CD14-positive monocyte (primary cell): ENCODE data around the gene PTP4A1. TPM values are rescaled to one million over a fixed set of nuclear protein-coding genes. Genes with fewer than 3 reads are reported as not detected.

Experiments
- DNase-seq, 3 donors: peaks; one replicate each; pipeline ENCODE4 v3.0.0-alpha.2; 2011 to 2022
- H2AFZ ChIP-seq: 2 replicates; pipeline ENCODE4 v1.6.0; 2012; ENCODE audit warnings: mild to moderate bottlenecking, low read depth, low read length, inconsistent platforms; ENCODE audit not compliant: insufficient read depth, poor library complexity, severe bottlenecking
- H3K27ac ChIP-seq, 2 donors: 1 replicate in 1 of 2; 2 replicates in 1 of 2; pipeline ENCODE4 v1.5.1; 2012 to 2013; ENCODE audit warnings: low read length in 2 of 2, control low read depth in 1 of 2, inconsistent platforms in 1 of 2, low read depth in 1 of 2, mild to moderate bottlenecking in 1 of 2
- H3K27me3 ChIP-seq, 2 donors: one replicate each; pipeline versions ENCODE4 v1.6.0 to v1.6.1; 2011 to 2013; ENCODE audit warnings: low read length in 2 of 2; ENCODE audit not compliant: control insufficient read depth in 2 of 2, insufficient read depth in 2 of 2
- H3K36me3 ChIP-seq, 2 donors: replicated peaks in 1 of 2; 1 replicate in 1 of 2; 2 replicates in 1 of 2; pipeline versions ENCODE4 v1.5.1 to v1.6.1; 2012 to 2013; ENCODE audit warnings: low read length in 2 of 2, control low read depth in 1 of 2, inconsistent platforms in 1 of 2, mild to moderate bottlenecking in 1 of 2; ENCODE audit not compliant: insufficient read depth in 2 of 2, control insufficient read depth in 1 of 2
- H3K4me1 ChIP-seq, 2 donors: 1 replicate in 1 of 2; 2 replicates in 1 of 2; pipeline versions ENCODE4 v1.5.1 to v1.6.1; 2012 to 2013; ENCODE audit warnings: low read length in 2 of 2, control low read depth in 1 of 2, inconsistent platforms in 1 of 2, mild to moderate bottlenecking in 1 of 2, moderate library complexity in 1 of 2; ENCODE audit not compliant: insufficient read depth in 2 of 2, control insufficient read depth in 1 of 2
- H3K4me2 ChIP-seq: replicated peaks from 2 replicates; pipeline ENCODE3; 2012; ENCODE audit warnings: low read length, moderate library complexity, mild to moderate bottlenecking; ENCODE audit not compliant: poor library complexity, severe bottlenecking; ENCODE audit errors: extremely low read depth
- H3K4me3 ChIP-seq, 3 experiments: fragments of 200-600 bp in 1 of 3; sonication (generic) in 1 of 3; replicated peaks in 1 of 3; 1 replicate in 2 of 3; 2 replicates in 1 of 3; pipeline ENCODE4 v1.5.1; 2011 to 2013; ENCODE audit warnings: low read length in 3 of 3, mild to moderate bottlenecking in 3 of 3, control low read depth in 2 of 3, low read depth in 2 of 3, inconsistent platforms in 1 of 3, moderate library complexity in 1 of 3
- H3K79me2 ChIP-seq: 2 replicates; pipeline ENCODE4 v1.6.0; 2012; ENCODE audit warnings: mild to moderate bottlenecking, control low read depth, inconsistent platforms, low read length, moderate library complexity; ENCODE audit not compliant: insufficient read depth
- H3K9ac ChIP-seq: 2 replicates; pipeline ENCODE4 v1.6.0; 2017; ENCODE audit warnings: low read length, mild to moderate bottlenecking; ENCODE audit not compliant: insufficient read depth, poor library complexity, severe bottlenecking
- H3K9me3 ChIP-seq, 2 donors: replicated peaks in 1 of 2; 1 replicate in 1 of 2; 2 replicates in 1 of 2; pipeline versions ENCODE4 v1.5.1 to v1.6.1; 2012 to 2013; ENCODE audit warnings: low read length in 2 of 2, control low read depth in 1 of 2; ENCODE audit not compliant: control insufficient read depth in 1 of 2, insufficient read depth in 1 of 2
- H4K20me1 ChIP-seq: 2 replicates; pipeline ENCODE4 v1.6.0; 2012; ENCODE audit warnings: mild to moderate bottlenecking, low read length, control low read depth, moderate library complexity; ENCODE audit not compliant: insufficient read depth
- H3K27ac Mint-ChIP-seq, 7 donors: one replicate each; pipeline ENCODE4 v1.8.0; 2020; ENCODE audit warnings: mild to moderate bottlenecking in 7 of 7, mixed read lengths in 7 of 7, moderate library complexity in 6 of 7, inconsistent platforms in 2 of 7
- H3K27me3 Mint-ChIP-seq, 3 donors: one replicate each; pipeline ENCODE4 v1.8.0; 2021 to 2022; ENCODE audit warnings: low read depth in 3 of 3, mild to moderate bottlenecking in 3 of 3, mixed read lengths in 3 of 3, moderate library complexity in 3 of 3, inconsistent platforms in 1 of 3
- H3K36me3 Mint-ChIP-seq, 2 donors: one replicate each; pipeline ENCODE4 v1.8.0; 2020; ENCODE audit warnings: mixed read lengths in 2 of 2, inconsistent platforms in 1 of 2, mild to moderate bottlenecking in 1 of 2
- H3K4me1 Mint-ChIP-seq: one replicate; pipeline ENCODE4 v1.8.0; 2020; ENCODE audit warnings: mild to moderate bottlenecking, mixed read lengths
- H3K4me3 Mint-ChIP-seq, 2 donors: one replicate each; pipeline ENCODE4 v1.8.0; 2020; ENCODE audit warnings: mild to moderate bottlenecking in 2 of 2, mixed read lengths in 2 of 2, moderate library complexity in 1 of 2
- H3K9me3 Mint-ChIP-seq, 7 donors: one replicate each; pipeline ENCODE4 v1.8.0; 2020 to 2022; ENCODE audit warnings: mixed read lengths in 7 of 7, mild to moderate bottlenecking in 6 of 7, moderate library complexity in 6 of 7, inconsistent platforms in 2 of 7
- CTCF ChIP-seq: fragments of 200-600 bp; IDR thresholded peaks from one replicate; pipeline ENCODE4 v1.8.0; 2022; ENCODE audit warnings: antibody characterized with exemption, mild to moderate bottlenecking
- WGBS: methylation state at CpG from one replicate; pipeline ENCODE4 v1.1.5; 2013; ENCODE audit warnings: missing lambda C conversion rate; ENCODE audit not compliant: insufficient coverage; 5-methylcytosine and 5-hydroxymethylcytosine counted together
- intact Hi-C, 2 donors: fragments of 100-400 bp; cut with micrococcal nuclease; formaldehyde crosslinking; loops; one replicate each; pipeline versions ENCODE4 v1.15.0 to v1.15.1; 2023
- polyA plus RNA-seq, 3 donors: library from polyadenylated mRNA; depleted of rRNA in 1 of 3; unstranded in 2 of 3; stranded (reverse) in 1 of 3; fragments of 300-500 nt in 2 of 3; fragments of >200 nt in 1 of 3; fragmentation: Illumina TruSeq in 2 of 3; gene quantifications; 1 replicate in 2 of 3; 2 replicates in 1 of 3; pipeline ENCODE4 v1.2.3, GENCODE V29; 2012 to 2021

Gene PTP4A1
- polyA plus RNA-seq, 3 donors: 73.4 to 106 (median 96.1) TPM

- Histone ChIP-seq H4K20me1 (no peaks in the 10 kb centered on the region), H2AFZ (no peak overlapping the region), H3K36me3 (no peaks in the 10 kb centered on the region), H3K9me3 (no peaks in the 10 kb centered on the region), H3K79me2 (no peaks in the 10 kb centered on the region), H3K27ac (no peak overlapping the region), H3K4me3 (no peak overlapping the region), H3K27me3 (no peaks in the 10 kb centered on the region), H3K9ac (no peak overlapping the region), H3K4me2 (no peak overlapping the region), H3K4me1 (no peaks in the 10 kb centered on the region)
- Mint-ChIP-seq H3K4me3 (no peak overlapping the region), H3K36me3 (no peaks in the 10 kb centered on the region), H3K27ac (peak overlapping the region in 1 of 7 donors; percentile 1), H3K27me3 (peaks cover 0 to under 1% (median 0%) of the 10 kb centered on the region in 3 donors), H3K9me3 (peaks cover 0 to 3% (median 0%) of the 10 kb centered on the region in 7 donors), H3K4me1 (no peaks in the 10 kb centered on the region)
- 88% methylated on average over 1 of the region's 1 CpG for WGBS
- no peak for DNase-seq
- no peak for TF ChIP-seq CTCF
- intact Hi-C loops: no loop called here
Measured at GRCh38 chr6:63563235-63563634, 9.0 kb upstream of the PTP4A1 start.

- Mint-ChIP-seq H3K9me3 (peaks cover 0 to 5% (median 0%) of the 10 kb centered on the region in 7 donors), H3K4me3 (no peak overlapping the region), H3K36me3 (no peaks in the 10 kb centered on the region), H3K27me3 (peaks cover 0 to 8% (median 2%) of the 10 kb centered on the region in 3 donors), H3K27ac (no peak overlapping the region), H3K4me1 (no peaks in the 10 kb centered on the region)
- Histone ChIP-seq H3K4me3 (no peak overlapping the region), H3K4me2 (no peak overlapping the region), H2AFZ (no peak overlapping the region), H3K9me3 (no peaks in the 10 kb centered on the region), H3K27me3 (peaks cover 0 to 2% of the 10 kb centered on the region in 2 donors), H3K27ac (no peak overlapping the region), H3K79me2 (no peaks in the 10 kb centered on the region), H3K4me1 (no peaks in the 10 kb centered on the region), H3K36me3 (no peaks in the 10 kb centered on the region), H4K20me1 (no peaks in the 10 kb centered on the region), H3K9ac (no peak overlapping the region)
- no CpG with 5 or more reads among the region's 4 CpGs for WGBS
- no peak for DNase-seq
- TF ChIP-seq CTCF: no peak
- intact Hi-C loops: no loop called here
Measured at GRCh38 chr6:63565058-63565726, 7.1 kb upstream of the PTP4A1 start.
